GM06990 (cell line): Measurements from ENCODE around the gene WDFY4.
A peak's percentile ranks its signal among the peaks of the same experiment; 100 is the strongest.

Experiments
- DNase-seq: peaks from one replicate; pipeline ENCODE4 v3.0.0-alpha.2; 2011; ENCODE audit not compliant: insufficient read length; ENCODE audit errors: extremely low read depth
- H3K27me3 ChIP-seq: replicated peaks from 2 replicates; pipeline ENCODE4 v1.6.0; 2011; ENCODE audit warnings: low read length; ENCODE audit not compliant: control insufficient read depth, insufficient read depth
- H3K36me3 ChIP-seq: 2 replicates; pipeline ENCODE4 v1.5.1; 2011; ENCODE audit warnings: low read length; ENCODE audit not compliant: control insufficient read depth, insufficient read depth
- H3K4me3 ChIP-seq: replicated peaks from 2 replicates; pipeline ENCODE4 v1.5.1; 2011; ENCODE audit warnings: low read depth, mild to moderate bottlenecking, control low read depth, low read length
- TF ChIP-seq, protein P1 (sequence below): IDR thresholded peaks from 2 replicates; pipeline ENCODE4 v1.5.1; 2011; ENCODE audit warnings: low read length, control low read depth, mild to moderate bottlenecking, inconsistent platforms; ENCODE audit not compliant: insufficient read depth, poor library complexity, severe bottlenecking

Gene WDFY4

DNA sequence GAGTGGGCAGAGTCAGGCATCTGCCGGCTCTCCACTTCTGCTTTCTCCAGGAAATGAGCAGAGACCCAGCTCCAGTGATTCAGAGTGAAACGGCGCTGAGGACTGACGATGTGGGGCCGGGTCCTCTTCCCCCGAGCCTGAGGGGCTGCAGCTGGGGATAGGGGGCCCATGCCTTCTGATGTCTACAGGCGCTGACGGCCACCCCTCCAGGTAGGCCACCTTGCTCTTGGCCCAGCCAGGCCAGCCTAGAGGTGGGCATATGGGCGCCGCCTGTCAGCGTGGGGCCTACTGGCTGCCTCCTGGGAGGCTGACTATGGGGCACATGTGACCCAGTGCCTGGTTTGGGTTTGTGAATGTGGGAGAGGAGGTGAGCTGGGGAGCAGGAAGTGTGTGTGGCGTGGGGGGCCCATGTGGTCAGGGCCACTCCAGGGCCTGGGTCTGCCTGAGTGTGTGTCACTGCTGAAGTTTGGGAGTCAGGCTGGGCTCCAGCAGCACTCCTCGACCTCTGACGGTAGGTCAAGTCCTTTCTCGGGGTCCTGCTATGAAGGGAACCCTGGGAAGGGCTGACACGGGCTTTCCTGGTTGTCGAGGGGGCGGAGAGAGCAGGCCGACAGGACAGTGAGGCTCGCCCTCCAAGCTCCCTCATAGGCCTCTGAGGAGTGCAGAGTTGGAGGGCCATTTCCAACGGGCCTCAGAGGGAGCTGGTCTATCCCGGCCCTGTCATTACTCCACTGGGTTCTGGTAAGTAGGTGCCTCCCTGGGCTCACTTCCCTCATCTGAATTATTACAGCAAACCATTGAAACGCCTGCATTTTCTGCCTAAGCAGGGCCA, at the start of gene WDFY4:
TSS of gene WDFY4 (plus strand) at position 82 of the 832 bp plus-strand sequence. CDS start 24,860 bp downstream, outside the sequence.
- Histone ChIP-seq H3K27me3 (no peaks in the 10 kb centered on the region), H3K4me3 (peak within 1 kb of the TSS; percentile 75), H3K36me3 (no peaks in the 10 kb centered on the region)
- DNase-seq: peak; percentile 85
- TF ChIP-seq, protein P1, sequence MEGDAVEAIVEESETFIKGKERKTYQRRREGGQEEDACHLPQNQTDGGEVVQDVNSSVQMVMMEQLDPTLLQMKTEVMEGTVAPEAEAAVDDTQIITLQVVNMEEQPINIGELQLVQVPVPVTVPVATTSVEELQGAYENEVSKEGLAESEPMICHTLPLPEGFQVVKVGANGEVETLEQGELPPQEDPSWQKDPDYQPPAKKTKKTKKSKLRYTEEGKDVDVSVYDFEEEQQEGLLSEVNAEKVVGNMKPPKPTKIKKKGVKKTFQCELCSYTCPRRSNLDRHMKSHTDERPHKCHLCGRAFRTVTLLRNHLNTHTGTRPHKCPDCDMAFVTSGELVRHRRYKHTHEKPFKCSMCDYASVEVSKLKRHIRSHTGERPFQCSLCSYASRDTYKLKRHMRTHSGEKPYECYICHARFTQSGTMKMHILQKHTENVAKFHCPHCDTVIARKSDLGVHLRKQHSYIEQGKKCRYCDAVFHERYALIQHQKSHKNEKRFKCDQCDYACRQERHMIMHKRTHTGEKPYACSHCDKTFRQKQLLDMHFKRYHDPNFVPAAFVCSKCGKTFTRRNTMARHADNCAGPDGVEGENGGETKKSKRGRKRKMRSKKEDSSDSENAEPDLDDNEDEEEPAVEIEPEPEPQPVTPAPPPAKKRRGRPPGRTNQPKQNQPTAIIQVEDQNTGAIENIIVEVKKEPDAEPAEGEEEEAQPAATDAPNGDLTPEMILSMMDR: no peak

DNA sequence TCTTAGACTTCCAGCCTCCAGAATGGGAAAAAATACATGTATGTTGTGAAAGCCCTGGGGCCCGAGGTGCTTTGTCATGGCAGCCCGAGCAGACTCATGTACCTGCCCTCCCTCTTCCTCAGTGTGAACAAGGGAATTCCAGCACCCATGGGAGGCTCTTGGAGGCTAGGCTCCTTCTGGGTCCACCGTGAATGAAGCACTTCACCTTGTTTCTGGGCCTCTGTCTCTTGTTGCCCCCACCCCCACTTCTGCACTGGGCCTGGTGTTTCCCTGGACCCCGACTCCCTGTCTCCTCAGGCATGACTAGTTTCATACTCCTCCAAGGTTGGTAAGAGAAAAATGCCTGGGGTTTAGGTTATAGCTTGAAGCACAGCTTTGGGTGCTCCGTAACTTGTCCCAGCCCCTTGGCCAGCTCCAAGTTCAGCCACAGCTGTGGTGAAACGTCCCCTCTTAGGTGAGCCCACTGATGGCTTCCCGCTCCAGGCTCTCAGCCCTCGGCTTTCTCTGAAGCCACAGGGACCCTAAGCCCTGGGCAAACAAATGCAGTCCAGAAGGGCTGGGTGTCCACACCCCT, 49.6 kb upstream of the WDFY4 start:
- no peak for DNase-seq
- Histone ChIP-seq H3K36me3 (no peaks in the 10 kb centered on the region), H3K4me3 (no peak overlapping the region), H3K27me3 (no peaks in the 10 kb centered on the region)
- TF ChIP-seq, protein P1: no peak

- no peaks in the 10 kb centered on the region for H3K36me3 ChIP-seq
- TF ChIP-seq, protein P1: no peak
- no peak for DNase-seq
- H3K4me3 ChIP-seq: no peak overlapping the region
- H3K27me3 ChIP-seq: no peaks in the 10 kb centered on the region
Measured at GRCh38 chr10:48636231-48636630, 48.4 kb upstream of the WDFY4 start.

DNA sequence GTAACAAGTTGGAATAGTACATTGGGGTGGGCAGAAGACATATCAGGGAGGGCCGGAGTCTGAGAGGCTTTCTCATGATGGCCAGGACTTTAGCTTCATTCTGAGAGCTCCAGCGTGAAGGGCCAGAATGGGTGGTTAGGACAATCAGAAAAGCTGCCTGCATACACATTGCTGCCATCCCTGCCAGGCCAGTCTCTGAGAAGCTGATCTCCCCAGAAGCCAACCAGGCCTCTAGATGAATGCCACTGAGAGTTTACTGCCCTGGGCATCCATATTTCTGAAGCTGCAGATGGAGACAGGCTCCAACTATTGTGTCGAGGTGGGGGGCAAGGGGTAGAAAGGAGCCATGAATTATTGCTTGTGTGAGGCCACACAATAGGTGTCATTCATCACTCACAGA, 47.8 kb upstream of the WDFY4 start:
- Histone ChIP-seq H3K36me3 (no peaks in the 10 kb centered on the region), H3K4me3 (no peak overlapping the region), H3K27me3 (no peaks in the 10 kb centered on the region)
- no peak for DNase-seq
- TF ChIP-seq, protein P1: no peak

DNA sequence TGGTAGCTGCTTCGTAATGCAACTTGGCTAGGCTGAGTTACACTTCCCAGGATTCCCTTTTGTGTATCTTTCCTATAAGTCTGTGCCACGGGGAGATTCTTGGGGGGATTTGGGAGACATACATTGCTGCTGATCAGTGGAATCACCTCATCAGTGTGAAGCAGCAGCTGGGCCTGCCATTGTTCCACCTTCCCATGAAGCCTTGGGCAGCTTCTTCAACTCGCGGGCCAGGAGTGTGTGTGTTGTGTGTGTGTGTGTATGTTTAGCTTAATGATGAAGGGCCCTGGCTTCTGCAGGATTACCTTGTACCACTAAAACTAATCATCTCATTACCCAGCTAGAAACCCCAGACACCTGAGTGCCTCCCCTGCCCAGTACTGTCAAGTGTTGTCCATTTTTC, 46.5 kb upstream of the WDFY4 start:
- Histone ChIP-seq H3K27me3 (no peaks in the 10 kb centered on the region), H3K36me3 (no peaks in the 10 kb centered on the region), H3K4me3 (no peak overlapping the region)
- TF ChIP-seq, protein P1: no peak
- DNase-seq: no peak
